HepG2 (cell line): Measurements from ENCODE around the gene RNF5.

Source experiments
- ATF2 ChIP-seq: sonication (generic); formaldehyde crosslinking; IDR thresholded peaks from 2 replicates; pipeline ENCODE4 v1.4.0; 2020; ENCODE audit warnings: missing genetic modification reagents
- CBX5 ChIP-seq: sonication (generic); formaldehyde crosslinking; IDR thresholded peaks from 2 replicates; pipeline ENCODE4 v1.4.0; 2020; ENCODE audit warnings: missing genetic modification reagents, borderline replicate concordance
- DNMT1 ChIP-seq: sonication (generic); formaldehyde crosslinking; IDR thresholded peaks from 2 replicates; pipeline ENCODE4 v1.5.1; 2020; ENCODE audit warnings: mild to moderate bottlenecking, missing genetic modification reagents
- GTF2F1 ChIP-seq: fragments of 150-350 bp; IDR thresholded peaks from 2 replicates; pipeline ENCODE4 v1.6.1; 2014; ENCODE audit warnings: low read length
- NFIC ChIP-seq: IDR thresholded peaks from 2 replicates; pipeline ENCODE4 v1.6.1; 2012; ENCODE audit warnings: mild to moderate bottlenecking, low read length, inconsistent platforms
- SOX6 ChIP-seq, 2 experiments: fragments of 450-650 bp in 1 of 2; sonication (generic) in 1 of 2; formaldehyde crosslinking in 1 of 2; IDR thresholded peaks; 2 replicates each; pipeline versions ENCODE4 v1.4.0 to v1.6.1; 2017 to 2020; ENCODE audit warnings: antibody characterized with exemption in 1 of 2, mild to moderate bottlenecking in 1 of 2, missing genetic modification reagents in 1 of 2
- TEAD2 ChIP-seq: sonication (generic); formaldehyde crosslinking; IDR thresholded peaks from 2 replicates; pipeline ENCODE4 v1.9.0; 2021; ENCODE audit warnings: missing genetic modification reagents
- TGIF2 ChIP-seq: IDR thresholded peaks from 2 replicates; pipeline ENCODE4 v1.6.1; 2016; ENCODE audit warnings: control low read depth, missing compliant biosample characterization
- THRA ChIP-seq: sonication (generic); formaldehyde crosslinking; IDR thresholded peaks from 2 replicates; pipeline ENCODE4 v1.4.0; 2020; ENCODE audit warnings: missing genetic modification reagents, borderline replicate concordance
- ZBTB25 ChIP-seq: IDR thresholded peaks from 2 replicates; pipeline ENCODE4 v1.6.1; 2018; ENCODE audit warnings: missing genetic modification reagents
- ZBTB40 ChIP-seq, 2 experiments: fragments of 450-650 bp in 1 of 2; sonication (generic) in 1 of 2; formaldehyde crosslinking in 1 of 2; IDR thresholded peaks; 2 replicates each; pipeline versions ENCODE4 v1.6.1 to v1.8.0; 2016 to 2022; ENCODE audit warnings: antibody characterized with exemption in 1 of 2, mild to moderate bottlenecking in 1 of 2, missing genetic modification reagents in 1 of 2
- ZNF12 ChIP-seq: sonication (generic); formaldehyde crosslinking; IDR thresholded peaks from 2 replicates; pipeline ENCODE4 v1.5.0; 2020; ENCODE audit warnings: missing genetic modification reagents

- no peak for TF ChIP-seq ZBTB40 (IDR thresholded peaks at IDR 0.05)
- TF ChIP-seq ZBTB40 (CRISPR knock-in tag; IDR thresholded peaks at IDR 0.05): no peak
- TF ChIP-seq GTF2F1: no peak
- no peak for TF ChIP-seq SOX6 (IDR thresholded peaks at IDR 0.05)
- no peak for TF ChIP-seq SOX6 (CRISPR knock-in tag; IDR thresholded peaks at IDR 0.05)
- no peak for TF ChIP-seq TGIF2 (CRISPR knock-in tag)
- no peak for TF ChIP-seq ZBTB25 (CRISPR knock-in tag)
- TF ChIP-seq ATF2 (CRISPR knock-in tag): no peak
- TF ChIP-seq NFIC: no peak
- no peak for TF ChIP-seq TEAD2
- no peak for TF ChIP-seq ZNF12 (CRISPR knock-in tag)
- no peak for TF ChIP-seq THRA
- no peak for TF ChIP-seq DNMT1 (CRISPR knock-in tag)
- TF ChIP-seq CBX5 (CRISPR knock-in tag): no peak
Measured at GRCh38 chr6:32173051-32173727, 5.0 kb upstream of the RNF5 start.
